Endothelial cell of umbilical vein (primary cell): Measurements from ENCODE around the gene PRDM16. TPM values are rescaled to one million over a fixed set of nuclear protein-coding genes. Genes with fewer than 3 reads are reported as not detected.

Source experiments
- BruUV-seq: library from RNA; stranded (reverse); fragments of 400-500 nt; replicated peaks from 2 replicates; lab custom pipeline; 2021; lab: Mats Ljungman, UMichigan
- CTCF ChIA-PET: fragments of 300-600, 350-600 bp; sonication (Branson Sonifier 250); formaldehyde crosslinking; loops from one replicate; lab custom pipeline; 2021; ENCODE audit warnings: antibody characterized with exemption, inconsistent platforms; lab: Charles Lee
- POLR2A ChIA-PET: fragments of 300-600, 350-600 bp; sonication (Branson Sonifier 250); formaldehyde crosslinking; loops from one replicate; lab custom pipeline; 2021; ENCODE audit warnings: antibody characterized with exemption, inconsistent platforms; lab: Charles Lee
- DNase-seq: peaks from one replicate; pipeline ENCODE4 v3.0.0-alpha.2; 2011; ENCODE audit warnings: low read depth, low spot score
- FAIRE-seq: peaks from 2 replicates; lab custom pipeline; 2011; peaks lifted over from hg19 to GRCh38; lab: Jason Lieb, UNC
- H2AFZ ChIP-seq: 2 replicates; pipeline ENCODE4 v1.6.0; 2012; ENCODE audit warnings: low read depth, low read length, control low read depth, inconsistent platforms
- H3K27ac ChIP-seq: 2 replicates; pipeline ENCODE4 v1.5.1; 2011; ENCODE audit warnings: low read depth, mild to moderate bottlenecking, control low read depth, low read length, moderate library complexity; ENCODE audit not compliant: insufficient read depth
- H3K27me3 ChIP-seq, 2 experiments: 2 replicates each; pipeline versions ENCODE4 v1.6.0 to v1.6.1; 2011; ENCODE audit warnings: low read length in 2 of 2, mixed read lengths in 1 of 2; ENCODE audit not compliant: control insufficient read depth in 2 of 2, insufficient read depth in 2 of 2
- H3K36me3 ChIP-seq, 2 experiments: 2 replicates in 1 of 2; 3 replicates in 1 of 2; pipeline ENCODE4 v1.5.1; 2011; ENCODE audit warnings: low read length in 2 of 2, mild to moderate bottlenecking in 1 of 2, moderate library complexity in 1 of 2; ENCODE audit not compliant: control insufficient read depth in 2 of 2, insufficient read depth in 2 of 2; ENCODE audit errors: extremely low read depth in 1 of 2
- H3K4me1 ChIP-seq: 3 replicates; pipeline ENCODE4 v1.5.1; 2011; ENCODE audit warnings: mild to moderate bottlenecking, low read length; ENCODE audit not compliant: control insufficient read depth, insufficient read depth; ENCODE audit errors: extremely low read depth
- H3K4me2 ChIP-seq: 2 replicates; pipeline ENCODE4 v1.6.1; 2011; ENCODE audit warnings: low read length, control low read depth, mixed read lengths; ENCODE audit not compliant: insufficient read depth
- H3K4me3 ChIP-seq, 3 experiments: fragments of 200-600 bp in 1 of 3; sonication (generic), shearing (Covaris generic) in 1 of 3; replicated peaks in 1 of 3; 2 replicates each; pipeline ENCODE4 v1.5.1; 2011 to 2016; ENCODE audit warnings: control low read depth in 3 of 3, low read length in 3 of 3, mild to moderate bottlenecking in 2 of 3, inconsistent platforms in 1 of 3, low read depth in 1 of 3, moderate library complexity in 1 of 3; ENCODE audit not compliant: insufficient read depth in 1 of 3
- H3K79me2 ChIP-seq: 2 replicates; pipeline ENCODE4 v1.6.0; 2012; ENCODE audit warnings: low read length, inconsistent platforms; ENCODE audit not compliant: control insufficient read depth, insufficient read depth
- H3K9ac ChIP-seq: replicated peaks from 2 replicates; pipeline ENCODE3; 2011; ENCODE audit warnings: low read length, control low read depth; ENCODE audit not compliant: insufficient read depth; ENCODE audit errors: extremely low read depth
- H3K9me1 ChIP-seq: replicated peaks from 3 replicates; pipeline ENCODE4 v1.6.0; 2011; ENCODE audit warnings: mild to moderate bottlenecking, low read length; ENCODE audit not compliant: control insufficient read depth, insufficient read depth; ENCODE audit errors: extremely low read depth
- H3K9me3 ChIP-seq: replicated peaks from 2 replicates; pipeline ENCODE4 v1.5.1; 2012; ENCODE audit warnings: low read length, inconsistent platforms; ENCODE audit not compliant: control insufficient read depth, insufficient read depth
- H4K20me1 ChIP-seq: replicated peaks from 2 replicates; pipeline ENCODE3; 2011; ENCODE audit warnings: mild to moderate bottlenecking, low read length; ENCODE audit not compliant: control insufficient read depth, insufficient read depth; ENCODE audit errors: extremely low read depth
- CTCF ChIP-seq, 2 donors: IDR thresholded peaks; 1 replicate in 1 of 2; 2 replicates in 1 of 2; pipeline ENCODE4 v1.5.1; 2011; ENCODE audit warnings: low read length in 2 of 2, mild to moderate bottlenecking in 2 of 2, moderate library complexity in 2 of 2, control low read depth in 1 of 2, inconsistent platforms in 1 of 2, low read depth in 1 of 2; ENCODE audit not compliant: insufficient read depth in 1 of 2; ENCODE audit errors: extremely low read depth in 1 of 2
- EZH2 ChIP-seq: IDR thresholded peaks from 2 replicates; pipeline ENCODE4 v1.6.1; 2012; ENCODE audit warnings: borderline replicate concordance, low read depth, mild to moderate bottlenecking, moderate library complexity, low read length, inconsistent platforms; ENCODE audit not compliant: severe bottlenecking
- FOS ChIP-seq: IDR thresholded peaks from 2 replicates; pipeline ENCODE4 v1.6.1; 2011; ENCODE audit warnings: mild to moderate bottlenecking, low read length, moderate library complexity, borderline replicate concordance; ENCODE audit not compliant: insufficient read depth
- GATA2 ChIP-seq: IDR thresholded peaks from 2 replicates; pipeline ENCODE4 v1.7.0; 2011; ENCODE audit warnings: low read depth, mild to moderate bottlenecking, moderate library complexity, mixed read lengths, low read length; ENCODE audit not compliant: insufficient read length, insufficient read depth
- JUN ChIP-seq: IDR thresholded peaks from 2 replicates; pipeline ENCODE4 v1.6.1; 2011; ENCODE audit warnings: borderline replicate concordance, low read depth; ENCODE audit not compliant: insufficient read length, insufficient read depth
- MAX ChIP-seq: IDR thresholded peaks from 2 replicates; pipeline ENCODE4 v1.6.1; 2011; ENCODE audit not compliant: insufficient read depth, insufficient read length
- MYC ChIP-seq: IDR thresholded peaks from one replicate; pipeline ENCODE4 v1.6.1; 2011; ENCODE audit warnings: mild to moderate bottlenecking, low read depth, low read length
- POLR2A ChIP-seq: IDR thresholded peaks from 2 replicates; pipeline ENCODE4 v1.6.1; 2012; ENCODE audit warnings: low read depth, mild to moderate bottlenecking, control low read depth, low read length
- POLR2AphosphoS5 ChIP-seq: IDR thresholded peaks from 2 replicates; pipeline ENCODE4 v1.6.1; 2012; ENCODE audit warnings: low read depth, mild to moderate bottlenecking, control low read depth, low read length, moderate library complexity; ENCODE audit not compliant: insufficient read depth
- dilution Hi-C: fragments of 300-500 bp; cut with MboI; formaldehyde crosslinking; loops from one replicate; pipeline ENCODE4 v1.15.0; 2019; ENCODE audit warnings: low sequenced_read_pairs; ENCODE audit not compliant: extremely low pct_ligation_motif_present
- intact Hi-C: fragments of 100-400 bp; cut with micrococcal nuclease; formaldehyde crosslinking; loops from one replicate; pipeline ENCODE4 v1.10.0; 2022
- polyA plus RNA-seq, 4 experiments: library from polyadenylated mRNA; depleted of rRNA in 3 of 4; stranded (reverse) in 3 of 4; unstranded in 1 of 4; fragments of >200 nt; gene quantifications; 2 replicates each; pipeline versions ENCODE4 v1.2.1 to v1.2.3, GENCODE V29; 2011 to 2012; ENCODE audit warnings: missing spikeins in 1 of 4
- total RNA-seq: library from RNA; stranded (reverse); gene quantifications from 2 replicates; pipeline ENCODE4 v1.2.3, GENCODE V29; 2021

PRDM16 gene
- total and polyA plus RNA-seq, 2 donors (not counting 3 experiments of a cell fraction or from before 2014, with no cell fraction given): not detected

GRCh38 chr1:3289502-3289901, 220.5 kb downstream of the PRDM16 start:
- Histone ChIP-seq H3K4me3 (no peak overlapping the region), H3K9me3 (no peaks in the 10 kb centered on the region), H3K9ac (no peak overlapping the region), H4K20me1 (no peaks in the 10 kb centered on the region), H3K36me3 (no peaks in the 10 kb centered on the region), H3K27ac (no peak overlapping the region), H3K4me1 (no peaks in the 10 kb centered on the region), H2AFZ (no peak overlapping the region), H3K79me2 (no peaks in the 10 kb centered on the region), H3K27me3 (no peaks in the 10 kb centered on the region), H3K9me1 (no peaks in the 10 kb centered on the region), H3K4me2 (no peak overlapping the region)
- ChIA-PET CTCF (no interaction called here), POLR2A (no interaction called here)
- TF ChIP-seq CTCF (IDR thresholded peaks at IDR 0.05; ENCODE audit: extremely low read depth in 1 of 2, insufficient read depth in 1 of 2, low read depth in 1 of 2, low read length in 2 of 2) (no peak), MYC (no peak), JUN (no peak), POLR2A (no peak), EZH2 (no peak), MAX (no peak), GATA2 (no peak), POLR2AphosphoS5 (no peak), FOS (no peak)
- DNase-seq (no peak), FAIRE-seq (no peak)
- dilution Hi-C loops (no loop called here), intact Hi-C loops (no loop called here)
- no TSS peak for BruUV-seq
